AG09309 (cell line): ENCODE measurements around the gene OCA2.
"Not testable (repeated sequence)": the region's sequence is repeated elsewhere in the genome, so short reads cannot be mapped to it uniquely, and the experiment has no call there.

Source experiments
- DNase-seq: peaks from one replicate; pipeline ENCODE4 v3.0.0-alpha.2; 2010; ENCODE audit warnings: low read depth
- H3K4me3 ChIP-seq: 2 replicates; pipeline ENCODE4 v1.5.1; 2011; ENCODE audit warnings: mild to moderate bottlenecking, low read depth, low read length, moderate library complexity; ENCODE audit not compliant: control insufficient read depth
- CTCF ChIP-seq: IDR thresholded peaks from 2 replicates; pipeline ENCODE4 v1.5.1; 2011; ENCODE audit warnings: mild to moderate bottlenecking, low read depth, low read length, inconsistent platforms; ENCODE audit not compliant: insufficient read depth, control insufficient read depth; ENCODE audit errors: missing control alignments

OCA2 gene

GRCh38 chr15:27771892-27772291, 327.2 kb downstream of the OCA2 start:
- no peak overlapping the region for H3K4me3 ChIP-seq
- TF ChIP-seq CTCF = no peak
- DNase-seq = no peak

- H3K4me3 ChIP-seq = no peak overlapping the region
- TF ChIP-seq CTCF = no peak
- DNase-seq = no peak
These were observed 328.2 kb downstream of the OCA2 start for GRCh38 chr15:27770769-27771554.

GRCh38 chr15:27770086-27770607, 329.0 kb downstream of the OCA2 start:
- no peak for DNase-seq
- H3K4me3 ChIP-seq = no peak overlapping the region
- TF ChIP-seq CTCF = no peak

- H3K4me3 ChIP-seq = no peak overlapping the region
- no peak for TF ChIP-seq CTCF
- no peak for DNase-seq
These were observed 329.5 kb downstream of the OCA2 start for GRCh38 chr15:27769652-27770051.

GRCh38 chr15:27768732-27769475, 330.2 kb downstream of the OCA2 start:
- no peak for TF ChIP-seq CTCF
- DNase-seq = no peak
- H3K4me3 ChIP-seq = no peak overlapping the region

GRCh38 chr15:27767918-27768640, 331.0 kb downstream of the OCA2 start:
- no peak for DNase-seq
- no peak for TF ChIP-seq CTCF
- no peak overlapping the region for H3K4me3 ChIP-seq

GRCh38 chr15:27767430-27767829, 331.7 kb downstream of the OCA2 start:
- H3K4me3 ChIP-seq, DNase-seq: not testable (repeated sequence)
